H1 (cell line): ENCODE data around the gene FOXD3. TPM values are rescaled to one million over a fixed set of nuclear protein-coding genes. Genes with fewer than 3 reads are reported as not detected.

ENCODE experiments used
- CTCF ChIA-PET: fragments of 300-600 bp; sonication (Branson Sonifier 250); formaldehyde crosslinking; loops from one replicate; lab custom pipeline; 2021; ENCODE audit not compliant: partially characterized antibody; lab: Charles Lee
- POLR2A ChIA-PET: fragments of 300-600 bp; sonication (Branson Sonifier 250); formaldehyde crosslinking; loops from one replicate; lab custom pipeline; 2021; ENCODE audit warnings: inconsistent platforms; ENCODE audit not compliant: partially characterized antibody; lab: Charles Lee
- DNase-seq, 2 experiments: peaks; one replicate each; pipeline versions ENCODE4 v3.0.0 to v3.0.0-alpha.2; 2010 to 2022; ENCODE audit warnings: low spot score in 2 of 2, low read depth in 1 of 2, mixed read lengths in 1 of 2
- FAIRE-seq: peaks from 2 replicates; lab custom pipeline; 2011; peaks lifted over from hg19 to GRCh38; lab: Jason Lieb, UNC
- H2AFZ ChIP-seq: 2 replicates; pipeline ENCODE4 v1.8.1; 2012; ENCODE audit warnings: low read length, inconsistent platforms
- H2AK5ac ChIP-seq: 2 replicates; pipeline ENCODE4 v1.6.1; 2013; ENCODE audit warnings: low read depth, low read length
- H2BK120ac ChIP-seq: replicated peaks from 2 replicates; pipeline ENCODE3; 2013; ENCODE audit warnings: low read depth, low read length, inconsistent platforms
- H2BK12ac ChIP-seq: 2 replicates; pipeline ENCODE4 v1.6.1; 2013; ENCODE audit warnings: low read depth, low read length
- H2BK15ac ChIP-seq: 2 replicates; pipeline ENCODE4 v1.6.1; 2013; ENCODE audit warnings: low read length
- H2BK20ac ChIP-seq: 2 replicates; pipeline ENCODE4 v1.6.1; 2013; ENCODE audit warnings: low read length
- H2BK5ac ChIP-seq: 2 replicates; pipeline ENCODE4 v1.6.1; 2013; ENCODE audit warnings: low read depth, low read length
- H3K14ac ChIP-seq: 2 replicates; pipeline ENCODE4 v1.6.1; 2013; ENCODE audit warnings: inconsistent platforms; ENCODE audit not compliant: insufficient read length
- H3K18ac ChIP-seq: 2 replicates; pipeline ENCODE4 v1.6.1; 2013; ENCODE audit warnings: low read length; ENCODE audit errors: extremely low read depth
- H3K23ac ChIP-seq: 2 replicates; pipeline ENCODE4 v1.6.1; 2013; ENCODE audit warnings: inconsistent platforms; ENCODE audit not compliant: insufficient read length
- H3K23me2 ChIP-seq: 2 replicates; pipeline ENCODE4 v1.6.1; 2013; ENCODE audit warnings: low read depth, low read length
- H3K27ac ChIP-seq: 2 replicates; pipeline ENCODE4 v1.6.1; 2011; ENCODE audit warnings: low read depth, low read length, inconsistent platforms
- H3K27me3 ChIP-seq, 4 experiments: replicated peaks in 1 of 4; 1 replicate in 1 of 4; 2 replicates in 3 of 4; pipeline versions ENCODE4 v1.6.1 to v1.8.1; 2011 to 2013; ENCODE audit warnings: low read length in 3 of 4, mild to moderate bottlenecking in 3 of 4, inconsistent platforms in 2 of 4, mixed read lengths in 2 of 4, moderate library complexity in 1 of 4; ENCODE audit not compliant: control insufficient read depth in 3 of 4, insufficient read depth in 3 of 4; ENCODE audit errors: extremely low read depth in 1 of 4
- H3K36me3 ChIP-seq, 4 experiments: 2 replicates each; pipeline versions ENCODE4 v1.6.1 to v1.8.1; 2011 to 2013; ENCODE audit warnings: mild to moderate bottlenecking in 4 of 4, low read length in 3 of 4, moderate library complexity in 2 of 4, control low read depth in 1 of 4, inconsistent platforms in 1 of 4; ENCODE audit not compliant: insufficient read depth in 4 of 4, control insufficient read depth in 2 of 4
- H3K4ac ChIP-seq: replicated peaks from 2 replicates; pipeline ENCODE3; 2013; ENCODE audit warnings: low read length, low read depth, mixed read lengths, inconsistent platforms; ENCODE audit not compliant: insufficient read length
- H3K4me1 ChIP-seq, 4 experiments: replicated peaks in 1 of 4; 1 replicate in 1 of 4; 2 replicates in 3 of 4; pipeline versions ENCODE4 v1.6.1 to v1.8.1; 2011 to 2013; ENCODE audit warnings: low read length in 3 of 4, inconsistent platforms in 2 of 4, mixed read lengths in 1 of 4; ENCODE audit not compliant: insufficient read depth in 4 of 4, control insufficient read depth in 3 of 4
- H3K4me2 ChIP-seq, 2 experiments: 2 replicates each; pipeline versions ENCODE4 v1.6.1 to v1.8.1; 2011 to 2013; ENCODE audit warnings: low read depth in 2 of 2, low read length in 2 of 2, control low read depth in 1 of 2, inconsistent platforms in 1 of 2, mild to moderate bottlenecking in 1 of 2; ENCODE audit not compliant: insufficient read depth in 1 of 2
- H3K4me3 ChIP-seq, 4 experiments: fragments of 200-600, 300-600 bp in 1 of 4; sonication (generic), shearing (Covaris generic), sonication (Bioruptor Twin) in 1 of 4; 2 replicates each; pipeline versions ENCODE4 v1.5.1 to v1.8.1; 2011 to 2016; ENCODE audit warnings: low read length in 4 of 4, low read depth in 3 of 4, control low read depth in 2 of 4, inconsistent platforms in 2 of 4, mild to moderate bottlenecking in 2 of 4, mixed read lengths in 1 of 4, moderate library complexity in 1 of 4; ENCODE audit not compliant: insufficient read depth in 2 of 4; ENCODE audit errors: extremely low read depth in 1 of 4
- H3K56ac ChIP-seq: replicated peaks from 2 replicates; pipeline ENCODE3; 2013; ENCODE audit warnings: low read depth, mild to moderate bottlenecking, mixed read lengths, low read length, inconsistent platforms; ENCODE audit not compliant: insufficient read length
- H3K79me1 ChIP-seq: 2 replicates; pipeline ENCODE4 v1.6.1; 2013; ENCODE audit warnings: low read depth, low read length, control low read depth
- H3K79me2 ChIP-seq, 2 experiments: 2 replicates each; pipeline versions ENCODE4 v1.6.1 to v1.8.1; 2012 to 2013; ENCODE audit warnings: low read length in 2 of 2, mild to moderate bottlenecking in 2 of 2, inconsistent platforms in 1 of 2; ENCODE audit not compliant: insufficient read depth in 2 of 2, control insufficient read depth in 1 of 2
- H3K9ac ChIP-seq, 4 experiments: replicated peaks in 1 of 4; 1 replicate in 1 of 4; 2 replicates in 3 of 4; pipeline versions ENCODE4 v1.6.1 to v1.8.1; 2011 to 2013; ENCODE audit warnings: low read depth in 3 of 4, low read length in 3 of 4, control low read depth in 2 of 4, mild to moderate bottlenecking in 2 of 4, moderate library complexity in 2 of 4, inconsistent platforms in 1 of 4; ENCODE audit errors: extremely low read depth in 1 of 4
- H3K9me3 ChIP-seq, 2 experiments: 2 replicates each; pipeline versions ENCODE4 v1.6.1 to v1.8.1; 2012 to 2013; ENCODE audit warnings: mild to moderate bottlenecking in 2 of 2, moderate library complexity in 2 of 2, control low read depth in 1 of 2, inconsistent platforms in 1 of 2, low read depth in 1 of 2, low read length in 1 of 2, mixed read lengths in 1 of 2; ENCODE audit not compliant: insufficient read depth in 2 of 2
- H4K20me1 ChIP-seq, 2 experiments: replicated peaks in 1 of 2; 2 replicates each; pipeline versions ENCODE3 to v1.8.1; 2011 to 2013; ENCODE audit warnings: inconsistent platforms in 2 of 2, low read length in 2 of 2, mild to moderate bottlenecking in 1 of 2; ENCODE audit not compliant: insufficient read depth in 2 of 2, control insufficient read depth in 1 of 2
- H4K5ac ChIP-seq: 2 replicates; pipeline ENCODE4 v1.6.1; 2013; ENCODE audit warnings: low read length, low read depth, mixed read lengths, inconsistent platforms; ENCODE audit not compliant: insufficient read length
- H4K8ac ChIP-seq: 2 replicates; pipeline ENCODE4 v1.8.0; 2013; ENCODE audit warnings: mild to moderate bottlenecking, moderate library complexity, low read length, inconsistent platforms; ENCODE audit not compliant: insufficient read depth; ENCODE audit errors: extremely low read depth
- H4K91ac ChIP-seq: replicated peaks from 2 replicates; pipeline ENCODE3; 2013; ENCODE audit warnings: low read length, mixed read lengths, inconsistent platforms; ENCODE audit not compliant: insufficient read length
- CEBPB ChIP-seq: IDR thresholded peaks from 2 replicates; pipeline ENCODE4 v1.6.1; 2012; ENCODE audit warnings: low read depth, low read length
- EGR1 ChIP-seq: IDR thresholded peaks from 2 replicates; pipeline ENCODE4 v1.6.1; 2011; ENCODE audit warnings: low read depth, low read length, borderline replicate concordance
- EP300 ChIP-seq, 2 experiments: IDR thresholded peaks; 1 replicate in 1 of 2; 2 replicates in 1 of 2; pipeline ENCODE4 v1.6.1; 2011 to 2012; ENCODE audit warnings: low read depth in 2 of 2, low read length in 2 of 2, mild to moderate bottlenecking in 2 of 2, borderline replicate concordance in 1 of 2, inconsistent platforms in 1 of 2, moderate library complexity in 1 of 2
- GABPA ChIP-seq: IDR thresholded peaks from 2 replicates; pipeline ENCODE4 v1.6.1; 2011; ENCODE audit warnings: mild to moderate bottlenecking, low read length, moderate library complexity, borderline replicate concordance; ENCODE audit not compliant: insufficient read depth
- KDM1A ChIP-seq: fragments of 200-600, 300-600 bp; sonication (generic); IDR thresholded peaks from 2 replicates; pipeline ENCODE4 v1.7.1; 2016; ENCODE audit warnings: mild to moderate bottlenecking, low read length, borderline replicate concordance
- PHF8 ChIP-seq: fragments of 200-600 bp; sonication (generic); conservative IDR thresholded peaks from 2 replicates; pipeline ENCODE4 v1.7.1; 2012; ENCODE audit warnings: low read depth, mild to moderate bottlenecking, inconsistent platforms, low read length, moderate library complexity
- POLR2AphosphoS5 ChIP-seq: IDR thresholded peaks from 2 replicates; pipeline ENCODE4 v1.6.1; 2011; ENCODE audit warnings: low read depth, low read length
- RNF2 ChIP-seq: fragments of 200-900, 300-1000 bp; sonication (generic); IDR thresholded peaks from 2 replicates; pipeline ENCODE4 v1.7.1; 2016; ENCODE audit warnings: borderline replicate concordance, low read depth, mild to moderate bottlenecking, antibody characterized with exemption, low read length; ENCODE audit not compliant: poor library complexity, severe bottlenecking; ENCODE audit errors: missing control alignments
- SIN3A ChIP-seq, 2 experiments: IDR thresholded peaks in 1 of 2; conservative IDR thresholded peaks in 1 of 2; 2 replicates each; pipeline ENCODE4 v1.6.1; 2011 to 2012; ENCODE audit warnings: low read length in 2 of 2, improper control_type of control experiment in 1 of 2, low read depth in 1 of 2, mild to moderate bottlenecking in 1 of 2
- TEAD4 ChIP-seq: IDR thresholded peaks from 2 replicates; pipeline ENCODE4 v1.6.1; 2012; ENCODE audit warnings: low read depth, low read length, inconsistent platforms, mixed read lengths
- WGBS, 2 experiments: shearing (Covaris generic) in 1 of 2; methylation state at CpG; one replicate each; pipeline versions ENCODE4 v1.1.6 to v1.1.7; 2013 to 2015; ENCODE audit warnings: low lambda C conversion rate in 2 of 2, mixed read lengths in 2 of 2, inconsistent platforms in 1 of 2, low coverage in 1 of 2, missing lambda C conversion rate in 1 of 2; ENCODE audit not compliant: insufficient replicate concordance in 2 of 2, insufficient coverage in 1 of 2, insufficient read length in 1 of 2; ENCODE audit errors: extremely low coverage in 1 of 2, missing lambda C conversion rate in 1 of 2; 5-methylcytosine and 5-hydroxymethylcytosine counted together
- polyA plus RNA-seq, 7 experiments: library from polyadenylated mRNA; depleted of rRNA in 3 of 7; stranded (reverse) in 5 of 7; unstranded in 2 of 7; fragments of >200 nt in 5 of 7; fragments of 200-250 nt in 2 of 7; gene quantifications; 1 replicate in 5 of 7; 2 replicates in 1 of 7; 4 replicates in 1 of 7; pipeline versions ENCODE4 v1.2.1 to v1.2.3, GENCODE V29; 2011 to 2013; ENCODE audit warnings: missing spikeins in 2 of 7, mixed read lengths in 2 of 7
- total RNA-seq: library from RNA; stranded (reverse); fragmentation: NEBNext Ultra II Directional; extraction: Animal tissue kit (Norgen Biotek cat#: 25700); gene quantifications from 2 replicates; pipeline ENCODE4 v1.2.1, GENCODE V29; 2021

Gene FOXD3
- total and polyA plus RNA-seq, 2 of the 8 experiments (the other 6 are each of a cell fraction or from before 2014, with no cell fraction given), result 8.7 to 33.7 TPM

GRCh38 chr1:63307196-63307794, 15.1 kb upstream of the FOXD3 start:
- Histone ChIP-seq H3K79me1 (no peaks in the 10 kb centered on the region), H2AK5ac (no peak overlapping the region)
- TF ChIP-seq EGR1 (no peak), GABPA (no peak), RNF2 (no peak), TEAD4 (no peak), PHF8 (no peak), SIN3A (conservative IDR thresholded peaks at IDR 0.05 in 1 of 2, IDR thresholded peaks at IDR 0.05 in 1 of 2; ENCODE audit: low read depth in 1 of 2, low read length in 2 of 2) (no peak), CEBPB (no peak), POLR2AphosphoS5 (no peak), EP300 (IDR thresholded peaks at IDR 0.05; ENCODE audit: borderline replicate concordance in 1 of 2, low read depth in 2 of 2, low read length in 2 of 2) (no peak), KDM1A (no peak)
- TF ChIP-seq, all 59 proteins: peak for 0
- FAIRE-seq (no peak), DNase-seq (no peak)
- ChIA-PET POLR2A (interaction anchor here (0.6 kb wide), 1 partner anchor 304 kb away, joined by 3 read pairs; no protein-coding TSS in a partner anchor), CTCF (interaction anchor here (1.0 to 1.6 kb wide), 3 partner anchors 9 to 117 kb away, joined by 4 read pairs; no protein-coding TSS in a partner anchor)
- 85% methylated on average over 1 of the region's 1 CpG; no CpG with 5 or more reads in 1 of the 2 experiments for WGBS, 2 experiments
- H4K5ac ChIP-seq, result no peak overlapping the region
- H4K8ac ChIP-seq, result no peak overlapping the region
- H3K27me3 ChIP-seq, result no peaks in the 10 kb centered on the region; a peak in 1 of 7 replicates
- H3K27ac ChIP-seq, result no peak overlapping the region
- no peaks in the 10 kb centered on the region for H3K23me2 ChIP-seq
- H3K36me3 ChIP-seq, result no peaks in the 10 kb centered on the region
- H3K4me2 ChIP-seq, result no peak overlapping the region
- H4K20me1 ChIP-seq, result no peaks in the 10 kb centered on the region
- H3K4me3 ChIP-seq, result no peak overlapping the region
- no peak overlapping the region for H3K56ac ChIP-seq
- H3K14ac ChIP-seq, result no peak overlapping the region
- no peak overlapping the region for H4K91ac ChIP-seq
- no peak overlapping the region for H3K23ac ChIP-seq
- H3K9ac ChIP-seq, result no peak overlapping the region
- no peak overlapping the region for H2AFZ ChIP-seq
- no peak overlapping the region for H2BK12ac ChIP-seq
- H3K79me2 ChIP-seq, result no peaks in the 10 kb centered on the region
- no peak overlapping the region for H2BK15ac ChIP-seq
- peaks cover 0 to 4% of the 10 kb centered on the region in 2 experiments; a peak in 1 of 4 replicates for H3K9me3 ChIP-seq
- H2BK20ac ChIP-seq, result no peak overlapping the region
- no peak overlapping the region for H2BK5ac ChIP-seq
- peaks cover 0 to 12% (median 2%) of the 10 kb centered on the region in 4 experiments; a peak in 5 of 7 replicates for H3K4me1 ChIP-seq
- no peak overlapping the region for H3K18ac ChIP-seq
- no peak overlapping the region for H3K4ac ChIP-seq
- H2BK120ac ChIP-seq, result no peak overlapping the region
